ENCODE results near the gene NCKIPSD. TPM values are rescaled to one million over a fixed set of nuclear protein-coding genes. Genes with fewer than 3 reads are reported as not detected.
"Not testable (repeated sequence)": the region's sequence is repeated elsewhere in the genome, so short reads cannot be mapped to it uniquely, and the experiment has no call there.

The NCKIPSD gene
- 7.5 TPM for polyA plus RNA-seq (ENCODE audit: insufficient read length)

DNA sequence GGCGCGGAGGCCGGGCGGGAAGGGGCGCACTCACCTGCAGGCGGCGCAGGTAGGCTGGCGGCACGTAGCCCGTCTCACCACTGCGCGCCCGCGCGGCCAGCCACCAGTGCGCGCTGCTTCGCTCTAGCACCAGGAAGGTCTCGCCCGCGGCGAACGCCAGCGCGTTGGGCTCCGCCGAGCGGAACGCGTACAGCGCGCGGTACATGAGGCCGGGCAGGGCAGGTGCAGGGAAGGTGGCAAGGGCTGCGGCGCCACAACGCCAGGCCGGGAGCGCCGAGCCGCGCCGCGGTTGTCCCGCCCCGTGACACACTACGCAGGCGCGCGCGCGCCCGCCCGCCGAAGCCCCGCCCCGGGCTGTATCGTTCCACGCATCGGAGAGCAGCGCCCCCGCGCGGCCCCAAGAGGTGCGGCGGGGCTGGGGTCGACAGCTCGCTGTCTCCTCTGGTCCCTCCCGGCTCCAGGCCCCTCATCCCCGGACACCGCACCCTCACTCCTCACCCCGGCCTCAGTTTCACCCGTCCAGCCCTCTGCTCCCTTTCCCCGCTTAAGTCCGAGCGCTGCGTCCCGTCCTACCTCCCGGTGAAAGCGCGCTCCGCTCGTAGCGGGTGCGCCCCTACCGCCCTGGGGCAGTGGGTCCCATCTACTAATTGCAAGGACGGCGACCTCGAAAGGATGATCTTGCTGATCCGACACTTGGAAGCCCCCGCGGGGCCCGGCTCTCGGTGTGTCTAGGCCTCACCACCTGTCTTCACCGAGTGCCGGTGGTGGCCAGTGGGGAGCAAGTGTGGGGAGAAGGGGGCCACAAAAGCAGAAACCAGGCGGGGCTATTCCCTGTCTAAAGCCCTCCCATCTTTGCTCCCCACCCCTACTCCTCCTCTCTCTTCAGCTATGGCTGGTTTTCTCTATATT lies at the start of gene NCKIPSD:
NCKIPSD (minus strand) TSS at position 313 of the 909 bp plus-strand sequence; CDS start at position 205, 108 bp downstream.
- peak; percentile 93 for DNase-seq

DNA sequence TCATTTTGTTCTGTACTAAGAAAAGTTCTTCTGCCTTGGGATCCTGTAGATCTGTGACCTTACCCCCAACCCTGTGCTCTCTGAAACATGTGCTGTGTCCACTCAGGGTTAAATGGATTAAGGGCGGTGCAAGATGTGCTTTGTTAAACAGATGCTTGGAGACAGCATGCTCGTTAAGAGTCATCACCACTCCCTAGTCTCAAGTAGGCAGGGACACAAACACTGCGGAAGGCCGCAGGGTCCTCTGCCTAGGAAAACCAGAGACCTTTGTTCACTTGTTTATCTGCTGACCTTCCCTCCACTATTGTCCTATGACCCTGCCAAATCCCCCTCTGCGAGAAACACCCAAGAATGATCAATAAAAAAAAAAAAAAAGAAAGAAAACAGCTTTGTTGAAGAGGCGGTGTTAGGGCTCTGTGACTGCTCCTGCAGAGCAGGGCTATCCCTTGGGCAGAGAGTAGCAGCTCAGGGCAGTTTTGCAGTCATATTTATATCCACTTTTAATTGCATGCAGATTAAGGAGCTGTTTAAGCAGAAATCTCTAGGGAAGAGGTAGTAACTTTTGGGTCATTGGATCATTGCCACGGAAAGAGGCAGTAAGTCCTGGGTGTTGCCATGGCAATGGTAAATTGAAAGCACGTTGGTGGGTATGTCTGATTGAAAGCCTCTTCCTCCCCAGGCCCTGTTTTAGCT lies 49.5 kb upstream of the NCKIPSD start:
- DNase-seq, result not testable (repeated sequence)

DNA sequence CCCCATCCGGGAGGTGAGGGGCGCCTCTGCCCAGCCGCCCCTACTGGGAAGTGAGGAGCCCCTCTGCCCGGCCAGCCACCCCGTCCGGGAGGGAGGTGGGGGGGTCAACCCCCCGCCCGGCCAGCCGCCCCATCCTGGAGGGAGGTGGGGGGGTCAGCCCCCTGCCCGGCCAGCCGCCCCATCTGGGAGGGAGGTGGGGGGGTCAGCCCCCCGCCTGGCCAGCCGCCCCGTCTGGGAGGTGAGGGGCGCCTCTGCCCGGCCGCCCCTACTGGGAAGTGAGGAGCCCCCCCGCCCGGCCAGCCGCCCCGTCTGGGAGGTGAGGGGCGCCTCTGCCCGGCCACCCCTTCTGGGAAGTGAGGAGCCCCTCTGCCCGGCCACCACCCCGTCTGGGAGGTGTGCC lies 48.8 kb upstream of the NCKIPSD start:
- not testable (repeated sequence) for DNase-seq

DNA sequence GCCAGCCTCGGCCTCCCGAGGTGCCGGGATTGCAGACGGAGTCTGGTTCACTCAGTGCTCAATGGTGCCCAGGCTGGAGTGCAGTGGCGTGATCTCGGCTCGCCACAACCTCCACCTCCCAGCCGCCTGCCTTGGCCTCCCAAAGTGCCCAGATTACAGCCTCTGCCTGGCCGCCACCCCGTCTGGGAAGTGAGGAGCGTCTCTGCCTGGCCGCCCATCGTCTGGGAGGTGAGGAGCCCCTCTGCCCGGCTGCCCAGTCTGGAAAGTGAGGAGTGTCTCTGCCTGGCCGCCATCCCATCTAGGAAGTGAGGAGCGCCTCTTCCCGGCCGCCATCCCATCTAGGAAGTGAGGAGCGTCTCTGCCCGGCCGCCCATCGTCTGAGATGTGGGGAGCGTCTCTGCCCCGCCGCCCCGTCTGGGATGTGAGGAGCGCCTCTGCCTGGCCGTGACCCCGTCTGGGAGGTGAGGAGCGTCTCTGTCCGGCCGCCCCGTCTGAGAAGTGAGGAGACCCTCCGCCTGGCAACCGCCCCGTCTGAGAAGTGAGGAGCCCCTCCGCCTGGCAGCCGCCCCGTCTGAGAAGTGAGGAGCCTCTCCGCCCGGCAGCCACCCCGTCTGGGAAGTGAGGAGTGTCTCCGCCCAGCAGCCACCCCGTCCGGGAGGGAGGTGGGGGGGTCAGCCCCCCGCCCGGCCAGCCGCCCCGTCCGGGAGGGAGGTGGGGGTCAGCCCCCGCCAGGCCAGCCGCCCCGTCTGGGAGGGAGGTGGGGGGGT lies 48.2 kb upstream of the NCKIPSD start:
- DNase-seq, result not testable (repeated sequence)

DNA sequence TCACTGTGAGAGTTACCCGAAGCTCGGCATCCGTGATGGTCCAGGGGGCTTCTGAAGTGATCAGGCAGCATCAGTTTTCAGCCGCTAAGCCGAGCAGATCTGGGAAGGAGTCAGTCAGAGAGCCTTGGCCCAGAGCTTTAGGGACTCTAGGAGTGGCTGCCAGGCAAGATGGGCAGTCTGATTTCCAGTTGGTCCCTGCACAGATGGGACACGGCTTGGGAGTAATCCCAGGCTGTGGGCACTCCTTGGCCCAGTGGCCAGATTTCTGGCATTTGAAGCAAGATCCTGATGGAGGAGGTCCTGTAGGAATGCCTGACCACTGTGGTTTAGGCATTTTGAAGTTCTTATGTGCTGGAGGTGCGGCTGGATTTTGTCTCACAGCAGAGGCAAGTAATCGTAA lies 41.8 kb upstream of the NCKIPSD start:
- no peak for DNase-seq

DNA sequence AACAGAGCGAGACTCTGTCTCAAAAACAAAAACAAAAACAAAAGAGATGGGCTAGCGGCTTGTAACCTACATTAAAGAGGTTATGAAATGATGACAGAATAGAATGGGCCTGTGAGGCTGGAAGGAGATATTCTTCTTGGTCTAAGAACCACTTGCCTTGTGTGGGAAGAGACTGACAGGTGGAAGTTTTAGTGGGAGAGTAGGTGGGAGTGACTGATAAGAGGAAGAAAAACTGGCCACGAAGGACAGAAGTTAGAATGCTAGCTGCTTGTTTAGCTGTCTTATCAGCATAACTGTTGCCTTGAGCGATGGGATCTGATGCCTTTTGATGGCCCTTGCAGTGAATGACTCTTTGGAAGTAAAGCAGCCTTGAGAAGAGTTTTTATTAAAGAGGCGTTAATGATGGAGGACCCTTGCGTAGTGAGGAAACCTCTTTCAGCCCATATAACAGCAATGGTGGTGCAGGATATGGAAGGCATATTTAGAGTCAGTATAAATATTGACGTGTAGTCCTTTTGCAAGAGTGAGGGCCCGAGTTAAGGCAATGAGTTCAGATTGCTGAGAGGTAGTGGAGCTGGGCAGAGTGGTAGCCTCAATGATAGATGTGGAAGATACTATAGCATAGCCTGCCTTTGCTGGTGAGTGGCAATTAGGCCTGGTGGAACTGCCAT lies 39.6 kb upstream of the NCKIPSD start:
- not testable (repeated sequence) for DNase-seq

DNA sequence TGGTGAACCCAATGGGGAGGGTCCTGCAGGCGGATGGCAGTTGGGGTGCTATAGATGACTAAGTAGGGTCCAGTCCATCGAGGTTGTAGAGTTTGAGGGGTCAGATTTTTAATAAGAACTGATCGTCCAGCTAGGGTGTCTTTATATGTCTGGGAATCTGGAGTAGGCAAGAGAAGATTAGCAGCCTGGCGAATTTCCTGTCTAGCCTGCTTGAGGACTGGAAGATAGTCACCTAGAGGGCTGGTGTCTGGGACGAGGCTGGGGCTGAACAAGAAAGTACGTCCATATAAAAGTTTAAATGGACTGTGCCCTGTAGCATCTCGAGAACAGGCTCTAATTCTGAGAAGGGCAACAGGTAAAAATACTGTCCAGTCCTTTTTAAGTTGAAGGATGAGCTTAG lies 38.0 kb upstream of the NCKIPSD start:
- DNase-seq, result no peak

DNA sequence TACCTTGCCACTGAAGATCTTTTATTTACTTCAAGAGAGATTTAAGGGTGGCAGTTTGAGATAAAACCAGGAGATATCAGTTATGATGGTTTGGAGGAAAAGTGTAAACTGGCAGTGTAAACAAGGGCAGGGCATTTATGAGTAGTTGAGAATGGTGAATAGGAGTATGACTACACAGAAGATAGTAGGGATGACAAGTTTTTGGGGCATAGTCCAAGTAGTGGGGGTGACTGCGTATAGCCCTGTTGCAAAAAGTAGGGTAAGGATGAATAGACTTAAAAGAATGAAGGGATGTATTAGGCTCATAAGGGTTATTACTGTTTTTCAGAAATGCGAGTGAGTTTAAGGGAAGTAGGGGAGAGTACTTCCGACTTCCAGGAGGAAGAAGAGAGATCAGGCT lies 37.6 kb upstream of the NCKIPSD start:
- not testable (repeated sequence) for DNase-seq

DNA sequence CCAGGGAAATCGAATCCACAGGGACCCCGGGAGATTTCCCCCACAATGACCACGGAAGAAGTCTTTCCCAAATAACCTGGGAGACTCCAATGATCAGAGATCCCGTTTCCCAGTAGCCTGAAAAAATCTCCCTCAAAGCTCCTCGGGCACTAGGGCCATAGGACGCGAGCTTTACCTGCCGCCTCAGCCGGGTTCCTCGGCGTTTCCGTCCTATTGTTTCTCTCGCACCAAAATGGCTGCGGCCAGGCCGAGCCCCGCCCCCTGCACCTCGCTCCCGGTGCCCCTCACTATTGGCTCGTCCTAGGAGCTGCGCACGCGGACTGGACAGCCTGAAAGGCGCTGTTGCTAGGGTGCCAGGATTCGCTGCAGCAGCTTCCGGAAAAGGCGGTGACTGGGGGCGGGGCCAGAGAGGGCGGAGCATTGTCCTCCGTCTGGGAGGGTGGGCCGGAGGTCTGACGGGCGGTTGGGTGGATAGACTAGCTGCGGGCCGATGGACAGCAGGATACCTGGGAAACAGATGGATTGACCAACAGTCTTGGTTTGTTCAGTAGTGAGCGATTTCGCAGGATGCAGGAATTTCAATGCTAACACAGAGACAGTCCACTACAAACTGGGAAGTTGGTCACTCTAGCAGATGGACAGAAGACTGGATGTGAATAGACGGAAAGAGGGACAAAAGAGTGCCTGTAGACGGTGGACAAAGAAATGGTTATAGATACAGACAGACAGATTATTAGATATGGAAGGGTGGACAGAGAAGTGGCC lies 31.4 kb upstream of the NCKIPSD start, which contains the start of gene IP6K2:
IP6K2 (minus strand) TSS at position 240 of the 765 bp plus-strand sequence. CDS start 21,930 bp downstream, outside the sequence.
- peak; percentile 99 for DNase-seq

DNA sequence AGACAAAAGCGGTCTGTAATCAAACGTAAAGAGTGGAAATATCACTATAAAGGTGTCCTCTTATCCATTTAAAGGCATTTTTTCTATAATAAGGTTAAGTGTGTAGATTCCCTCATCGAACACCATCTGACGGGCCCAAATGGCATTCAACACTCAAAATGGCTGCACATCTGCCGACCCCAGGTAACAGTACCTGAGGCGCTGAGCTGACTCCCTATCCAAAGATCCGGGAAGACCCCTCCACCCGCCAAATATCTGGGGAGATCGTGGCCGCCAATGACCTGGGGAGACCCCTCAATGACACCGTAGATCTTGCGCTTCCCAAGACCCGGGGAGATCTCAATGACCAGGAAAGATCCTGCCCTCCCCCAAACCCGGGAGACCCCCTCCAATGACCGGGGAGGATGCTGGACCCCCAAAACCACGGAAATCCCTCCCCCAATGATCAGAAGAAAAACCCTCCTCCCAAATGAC lies 30.8 kb upstream of the NCKIPSD start:
- DNase-seq, result peak; percentile 49

DNA sequence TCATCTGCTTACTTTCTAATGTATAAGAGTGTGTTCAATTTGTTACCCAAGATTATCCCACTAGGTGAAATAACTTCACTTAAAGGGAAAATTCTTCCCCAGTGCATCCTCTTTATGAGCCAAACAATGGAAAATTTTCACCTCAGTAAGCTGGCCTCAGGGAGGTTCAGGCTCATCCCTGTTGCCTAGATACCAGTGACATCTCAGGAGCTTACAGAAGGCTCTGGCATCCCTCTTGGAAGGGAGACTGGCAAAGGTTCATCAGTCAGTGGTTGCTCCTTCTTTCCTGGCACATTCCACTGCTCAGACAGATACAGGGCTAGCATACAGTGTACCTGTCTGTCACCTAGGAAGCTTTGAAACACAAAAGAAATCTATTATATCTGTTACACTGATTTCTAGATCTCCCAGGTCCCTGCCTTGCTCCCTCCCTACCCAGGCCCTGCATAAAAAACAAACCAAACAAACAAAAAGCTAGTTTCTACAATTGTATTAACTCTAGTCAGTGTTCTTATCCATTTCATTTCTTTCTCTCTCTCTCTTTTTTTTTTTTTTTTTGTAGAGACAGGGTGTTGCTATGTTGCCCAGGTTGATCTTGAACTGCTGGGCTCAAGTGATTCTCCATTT lies 29.6 kb upstream of the NCKIPSD start:
- DNase-seq, result no peak

DNA sequence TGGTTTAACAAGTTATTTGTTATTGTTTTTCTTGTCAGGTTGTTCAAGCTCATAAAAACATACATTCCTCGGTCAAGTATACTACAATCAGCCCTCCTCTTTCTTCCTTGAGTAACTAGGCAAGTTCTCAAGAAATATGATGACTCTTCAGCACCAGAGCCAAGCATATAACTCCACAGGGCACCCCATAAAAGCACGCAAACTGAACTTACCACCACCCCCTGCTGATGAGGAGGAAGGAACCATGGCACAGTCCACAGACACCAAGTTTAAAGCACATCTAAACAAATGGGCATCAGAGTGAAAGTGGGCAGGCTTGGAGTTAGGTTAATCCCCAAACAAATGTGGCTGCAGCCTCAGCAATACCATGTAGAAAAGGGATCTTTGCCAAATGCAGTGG lies 26.0 kb upstream of the NCKIPSD start:
- no peak for DNase-seq

DNA sequence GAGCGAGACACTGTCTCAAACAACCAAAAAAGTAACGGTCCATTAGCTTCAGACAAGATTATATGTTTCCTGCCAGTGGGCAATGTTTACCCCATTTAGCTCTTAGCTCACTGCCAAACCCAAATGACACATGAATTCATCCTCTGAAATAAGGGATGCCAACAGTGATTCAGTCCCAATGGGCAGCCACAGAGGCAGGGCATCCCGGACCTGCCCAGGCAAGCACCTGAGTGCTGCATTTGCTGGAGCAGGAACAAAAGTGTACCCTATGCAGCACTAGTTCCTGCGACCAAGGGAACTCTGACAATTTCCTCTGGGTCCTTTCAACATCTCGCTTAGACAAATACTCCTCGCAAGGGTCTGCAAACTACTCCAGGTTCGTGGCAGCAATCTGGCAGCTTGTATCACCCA lies 23.3 kb upstream of the NCKIPSD start:
- DNase-seq, result no peak

DNA sequence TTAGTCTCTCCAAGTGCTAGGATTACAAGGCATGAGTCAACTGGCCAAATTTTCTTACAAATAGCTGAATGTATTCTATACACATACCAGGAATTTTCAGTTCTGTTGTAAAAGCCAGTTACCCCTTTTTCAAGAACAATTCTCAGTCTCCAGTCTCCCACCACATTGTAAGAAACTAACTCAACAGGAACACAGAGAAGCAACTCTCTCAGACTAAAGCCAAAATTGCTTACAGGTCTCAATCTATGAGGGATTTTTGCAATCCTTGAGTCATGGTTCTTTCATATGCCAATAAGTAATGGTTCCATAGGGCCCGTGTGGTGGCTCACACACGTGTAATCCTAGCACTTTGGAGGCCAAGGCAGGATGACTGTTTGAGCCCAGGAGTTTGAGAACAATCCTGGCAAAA lies 22.8 kb upstream of the NCKIPSD start:
- DNase-seq, result no peak

DNA sequence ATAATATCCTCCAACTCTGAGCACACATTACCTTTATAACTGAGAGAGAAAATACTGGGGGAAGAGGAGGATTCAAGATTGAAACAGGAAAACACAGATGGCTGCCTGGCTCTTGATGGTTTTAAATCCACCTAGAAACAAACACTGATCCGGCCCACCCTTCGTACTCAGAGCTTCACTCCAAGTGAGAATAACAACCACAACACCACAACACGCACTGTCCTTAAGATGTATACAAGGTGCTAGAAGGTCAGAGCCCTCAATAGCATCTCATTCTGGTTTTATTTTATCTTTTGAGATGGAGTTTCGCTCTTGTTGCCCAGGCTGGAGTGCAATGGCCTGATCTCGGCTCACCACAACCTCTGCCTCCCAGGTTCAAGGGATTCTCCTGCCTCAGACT lies 21.4 kb upstream of the NCKIPSD start:
- no peak for DNase-seq

DNA sequence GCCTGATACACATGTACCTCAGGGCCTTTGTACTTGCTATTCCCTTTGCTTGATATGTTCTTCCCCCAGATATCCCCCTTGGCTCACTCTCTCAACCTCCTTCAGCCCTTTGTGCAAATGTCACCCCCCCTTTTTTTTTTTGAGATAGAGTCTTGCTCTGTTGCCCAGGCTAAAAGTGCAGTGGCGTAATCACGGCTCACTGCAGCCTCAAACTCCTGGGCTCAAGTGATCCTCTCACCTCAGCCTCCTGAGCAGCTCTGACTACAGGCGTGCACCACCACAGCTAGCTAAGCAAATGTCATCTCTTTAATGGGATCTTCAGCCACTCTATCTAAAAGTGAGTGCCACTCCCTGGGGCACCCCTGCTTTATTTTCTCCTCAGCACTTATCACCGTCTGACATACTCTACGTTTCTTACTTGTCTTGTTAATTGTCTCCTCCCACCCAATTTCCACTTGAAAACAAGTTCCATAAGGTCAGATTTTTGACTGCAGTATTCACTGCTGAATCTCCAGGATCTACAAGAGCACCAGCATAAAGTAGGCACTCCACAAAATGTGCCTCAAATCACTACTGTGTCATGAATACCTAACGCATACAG lies 16.7 kb upstream of the NCKIPSD start:
- no peak for DNase-seq

DNA sequence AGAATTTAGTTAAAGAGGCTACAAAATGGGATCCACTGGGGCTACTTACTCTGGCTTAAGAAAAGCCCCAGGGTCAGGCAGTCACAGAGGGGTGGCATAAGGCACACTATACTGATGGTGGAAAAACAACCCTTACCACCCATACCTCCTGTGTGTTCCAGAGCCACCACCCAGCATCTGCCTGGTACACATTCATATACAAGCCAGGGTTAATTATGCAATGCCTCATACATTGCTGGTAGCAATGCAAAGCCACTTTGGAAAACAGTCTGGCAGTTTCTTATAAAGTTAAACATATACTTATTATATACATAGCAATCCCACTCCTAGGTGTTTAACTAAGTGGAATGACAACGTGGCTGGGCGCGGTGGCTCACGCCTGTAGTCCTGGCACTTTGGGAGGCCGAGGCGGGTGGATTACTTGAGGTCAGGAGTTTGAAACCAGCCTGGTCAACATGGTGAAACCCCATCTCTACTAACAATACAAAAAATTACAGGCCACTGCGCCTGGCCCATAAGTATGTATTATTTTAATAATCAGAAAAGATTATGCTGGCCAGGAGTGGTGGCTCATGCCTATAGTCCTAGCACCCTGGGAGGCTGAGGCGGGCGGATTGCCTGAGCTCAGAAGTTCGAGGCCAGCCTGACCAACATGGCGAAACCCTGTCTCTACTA lies 15.2 kb upstream of the NCKIPSD start:
- no peak for DNase-seq

DNA sequence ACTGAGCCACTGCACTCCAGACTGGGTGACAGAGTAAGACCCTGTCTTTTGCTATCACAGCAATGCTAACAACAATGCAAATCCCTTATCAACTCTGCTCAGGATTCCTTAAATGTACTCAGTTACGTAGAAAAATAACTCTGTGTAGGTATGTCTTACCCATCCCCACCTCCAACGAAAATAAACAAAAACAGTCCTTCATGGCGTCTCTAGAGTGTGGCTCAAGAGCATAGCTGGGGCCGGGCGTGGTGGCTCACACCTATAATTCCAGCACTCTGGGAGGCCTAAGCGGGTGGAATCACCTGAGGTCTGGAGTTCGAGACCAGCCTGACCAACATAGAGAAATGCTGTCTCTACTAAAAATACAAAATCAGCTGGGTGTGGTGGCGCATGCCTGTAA lies 13.2 kb upstream of the NCKIPSD start:
- no peak for DNase-seq

DNA sequence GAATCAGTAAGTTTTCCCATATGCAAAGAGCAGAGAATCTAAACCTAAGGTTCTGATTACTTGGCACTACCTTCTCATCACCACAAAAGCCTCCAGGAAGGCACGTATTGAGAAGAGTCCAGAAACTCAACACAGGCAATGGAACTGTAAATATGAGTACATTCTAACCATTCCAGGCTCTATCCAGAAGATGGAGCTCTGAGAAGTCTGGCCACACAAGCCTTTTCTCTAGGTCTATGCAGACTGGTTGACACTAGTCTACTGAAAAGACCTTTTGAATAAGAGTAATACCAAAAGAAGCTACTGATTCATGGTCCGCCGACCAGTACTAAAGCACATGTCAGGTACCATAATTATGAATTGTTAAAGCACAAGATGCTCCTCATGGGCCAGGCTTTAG lies 12.2 kb upstream of the NCKIPSD start:
- no peak for DNase-seq

DNA sequence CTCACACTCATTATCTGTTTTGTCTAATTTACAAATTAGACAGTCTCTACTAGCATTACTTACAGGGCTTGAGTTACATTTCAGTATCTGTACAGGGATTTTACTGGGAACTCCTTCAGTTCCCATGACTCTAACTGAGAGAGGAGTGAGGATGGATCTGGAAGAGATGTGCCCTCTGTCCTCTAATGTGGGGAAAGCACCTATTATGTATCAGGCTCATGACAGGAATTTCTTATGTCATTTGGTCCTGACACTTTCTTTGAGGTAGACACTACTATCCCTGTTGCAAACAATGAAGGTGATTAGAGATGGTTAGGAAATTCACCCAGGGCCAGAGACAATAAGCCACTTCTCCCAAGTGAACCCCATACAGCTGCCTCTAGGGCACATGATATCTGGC lies 10.9 kb upstream of the NCKIPSD start:
- DNase-seq, result no peak
